Stimulated activated effector memory CD8-positive, alpha-beta T cell treated with anti-CD3 and anti-CD28 coated beads, Interleukin-12 subunit alpha, Interleukin-12 subunit beta, amount 100 ng/mL, for 72 hours (primary cell): ENCODE measurements around the gene SLC18A2.
"Not testable (repeated sequence)": the region's sequence is repeated elsewhere in the genome, so short reads cannot be mapped to it uniquely, and the experiment has no call there.

Source experiments
- ATAC-seq: fragments of 150-1000 bp; cut with Tn5 transposase; 2 replicates; pipeline ENCODE4 v1.10.0; 2021
- DNase-seq, 2 donors: peaks; one replicate each; pipeline ENCODE4 v3.0.0; 2021 to 2022; ENCODE audit warnings: low spot score in 2 of 2
- H3K27ac Mint-ChIP-seq: one replicate; pipeline ENCODE4 v1.8.0; 2022; ENCODE audit warnings: mild to moderate bottlenecking, mixed read lengths
- H3K36me3 Mint-ChIP-seq: one replicate; pipeline ENCODE4 v1.8.0; 2022; ENCODE audit warnings: mild to moderate bottlenecking, mixed read lengths
- H3K4me1 Mint-ChIP-seq: one replicate; pipeline ENCODE4 v1.8.0; 2022; ENCODE audit warnings: mixed read lengths
- H3K4me3 Mint-ChIP-seq: one replicate; pipeline ENCODE4 v1.8.0; 2022; ENCODE audit warnings: mild to moderate bottlenecking, mixed read lengths
- H3K9me3 Mint-ChIP-seq: one replicate; pipeline ENCODE4 v1.8.0; 2022; ENCODE audit warnings: mixed read lengths

Gene SLC18A2

GRCh38 chr10:117223693-117224430 is 17.1 kb upstream of the SLC18A2 start:
- ATAC-seq (no peak), DNase-seq (no peak)
- H3K36me3 Mint-ChIP-seq: no peaks in the 10 kb centered on the region
- H3K4me1 Mint-ChIP-seq: no peaks in the 10 kb centered on the region
- no peak overlapping the region for H3K27ac Mint-ChIP-seq
- H3K9me3 Mint-ChIP-seq: no peaks in the 10 kb centered on the region
- H3K4me3 Mint-ChIP-seq: no peak overlapping the region

GRCh38 chr10:117224881-117225280 is 16.0 kb upstream of the SLC18A2 start:
- H3K36me3 Mint-ChIP-seq: no peaks in the 10 kb centered on the region
- H3K27ac Mint-ChIP-seq: no peak overlapping the region
- DNase-seq (no peak), ATAC-seq (no peak)
- H3K4me1 Mint-ChIP-seq: no peaks in the 10 kb centered on the region
- H3K4me3 Mint-ChIP-seq: no peak overlapping the region
- no peaks in the 10 kb centered on the region for H3K9me3 Mint-ChIP-seq

- no peak for ATAC-seq
- Mint-ChIP-seq H3K9me3 (no peaks in the 10 kb centered on the region), H3K36me3 (no peaks in the 10 kb centered on the region), H3K4me3 (no peak overlapping the region), H3K4me1 (no peaks in the 10 kb centered on the region), H3K27ac (no peak overlapping the region)
- no peak for DNase-seq
Observed at GRCh38 chr10:117226813-117227451, 14.0 kb upstream of the SLC18A2 start.

- ATAC-seq (no peak), DNase-seq (no peak)
- H3K27ac Mint-ChIP-seq: no peak overlapping the region
- H3K36me3 Mint-ChIP-seq: no peaks in the 10 kb centered on the region
- H3K9me3 Mint-ChIP-seq: no peaks in the 10 kb centered on the region
- no peaks in the 10 kb centered on the region for H3K4me1 Mint-ChIP-seq
- no peak overlapping the region for H3K4me3 Mint-ChIP-seq
Observed at GRCh38 chr10:117228210-117228609, 12.7 kb upstream of the SLC18A2 start.

- not testable (repeated sequence) for ATAC-seq, H3K4me1 Mint-ChIP-seq, H3K27ac Mint-ChIP-seq, H3K36me3 Mint-ChIP-seq, H3K4me3 Mint-ChIP-seq, H3K9me3 Mint-ChIP-seq, DNase-seq
Observed at GRCh38 chr10:117230107-117230506, 10.8 kb upstream of the SLC18A2 start.

GRCh38 chr10:117237401-117237991 is 3.4 kb upstream of the SLC18A2 start:
- H3K9me3 Mint-ChIP-seq: peaks cover 2% of the 10 kb centered on the region
- no peak overlapping the region for H3K4me3 Mint-ChIP-seq
- DNase-seq (no peak), ATAC-seq (no peak)
- no peaks in the 10 kb centered on the region for H3K4me1 Mint-ChIP-seq
- no peak overlapping the region for H3K27ac Mint-ChIP-seq
- no peaks in the 10 kb centered on the region for H3K36me3 Mint-ChIP-seq

- peaks cover 2% of the 10 kb centered on the region for H3K9me3 Mint-ChIP-seq
- no peaks in the 10 kb centered on the region for H3K36me3 Mint-ChIP-seq
- no peak for ATAC-seq
- no peak overlapping the region for H3K4me3 Mint-ChIP-seq
- H3K4me1 Mint-ChIP-seq: no peaks in the 10 kb centered on the region
- H3K27ac Mint-ChIP-seq: no peak overlapping the region
- no peak for DNase-seq
Observed at GRCh38 chr10:117239051-117239450, 1.9 kb upstream of the SLC18A2 start.

- no peaks in the 10 kb centered on the region for H3K36me3 Mint-ChIP-seq
- ATAC-seq (no peak), DNase-seq (no peak)
- peaks cover 2% of the 10 kb centered on the region for H3K9me3 Mint-ChIP-seq
- H3K4me1 Mint-ChIP-seq: no peaks in the 10 kb centered on the region
- no peak overlapping the region for H3K27ac Mint-ChIP-seq
- no peak overlapping the region for H3K4me3 Mint-ChIP-seq
Observed at GRCh38 chr10:117239721-117240620, 943 bp upstream of the SLC18A2 start.

- Mint-ChIP-seq H3K27ac (no peak overlapping the region), H3K4me1 (no peaks in the 10 kb centered on the region), H3K4me3 (no peak overlapping the region)
Observed at GRCh38 chr10:117241541-117242462, 888 bp downstream of the SLC18A2 start.

GRCh38 chr10:117242463-117242832 is 1.5 kb downstream of the SLC18A2 start:
- Mint-ChIP-seq H3K9me3 (peaks cover under 1% of the 10 kb centered on the region), H3K27ac (no peak overlapping the region), H3K4me1 (no peaks in the 10 kb centered on the region), H3K4me3 (no peak overlapping the region), H3K36me3 (no peaks in the 10 kb centered on the region)
- ATAC-seq (no peak), DNase-seq (no peak)

More at GRCh38 chr10:117241541-117242462, 888 bp downstream of the SLC18A2 start:
- ATAC-seq (no peak), DNase-seq (no peak)
- Mint-ChIP-seq H3K36me3 (no peaks in the 10 kb centered on the region), H3K9me3 (peaks cover 2% of the 10 kb centered on the region)

- no peaks in the 10 kb centered on the region for H3K9me3 Mint-ChIP-seq
- H3K36me3 Mint-ChIP-seq: no peaks in the 10 kb centered on the region
- DNase-seq (no peak), ATAC-seq (no peak)
- H3K4me1 Mint-ChIP-seq: no peaks in the 10 kb centered on the region
- no peak overlapping the region for H3K4me3 Mint-ChIP-seq
- no peak overlapping the region for H3K27ac Mint-ChIP-seq
Observed at GRCh38 chr10:117246997-117247671, 6.2 kb downstream of the SLC18A2 start.

- Mint-ChIP-seq H3K4me1 (no peaks in the 10 kb centered on the region), H3K9me3 (no peaks in the 10 kb centered on the region), H3K27ac (no peak overlapping the region), H3K36me3 (no peaks in the 10 kb centered on the region), H3K4me3 (no peak overlapping the region)
- ATAC-seq (no peak), DNase-seq (no peak)
Observed at GRCh38 chr10:117248750-117249465, 8.0 kb downstream of the SLC18A2 start.

- no peak overlapping the region for H3K27ac Mint-ChIP-seq
- no peak overlapping the region for H3K4me3 Mint-ChIP-seq
- ATAC-seq (no peak), DNase-seq (no peak)
- no peaks in the 10 kb centered on the region for H3K36me3 Mint-ChIP-seq
- no peaks in the 10 kb centered on the region for H3K9me3 Mint-ChIP-seq
- no peaks in the 10 kb centered on the region for H3K4me1 Mint-ChIP-seq
Observed at GRCh38 chr10:117249493-117250093, 8.7 kb downstream of the SLC18A2 start.
